Esophagus squamous epithelium (tissue), 5 donors: ENCODE results near the gene FUBP3. TPM values are rescaled to one million over a fixed set of nuclear protein-coding genes. Genes with fewer than 3 reads are reported as not detected.

ENCODE experiments used
- DNase-seq: peaks from one replicate; lab custom pipeline; 2025; lab: John Stamatoyannopoulos, UW
- H3K27ac ChIP-seq, 4 donors: fragments of 200-600 bp; sonication (generic); one replicate each; pipeline ENCODE4 v1.5.1; 2016 to 2019; ENCODE audit warnings: mild to moderate bottlenecking in 1 of 4
- H3K27me3 ChIP-seq, 4 donors: fragments of 200-600 bp; sonication (generic); 1 replicate in 3 of 4; 2 replicates in 1 of 4; pipeline versions ENCODE4 v1.5.1 to v1.6.0; 2017 to 2021; ENCODE audit warnings: antibody characterized with exemption in 1 of 4
- H3K36me3 ChIP-seq, 3 donors: fragments of 200-600 bp; sonication (generic); one replicate each; pipeline ENCODE4 v1.5.1; 2016 to 2019
- H3K4me1 ChIP-seq, 3 donors: fragments of 200-600 bp; sonication (generic); one replicate each; pipeline ENCODE4 v1.5.1; 2017 to 2019
- H3K4me3 ChIP-seq, 4 donors: fragments of 200-600 bp; sonication (generic); 1 replicate in 3 of 4; 2 replicates in 1 of 4; pipeline ENCODE4 v1.5.1; 2016 to 2019; ENCODE audit warnings: mild to moderate bottlenecking in 2 of 4, moderate library complexity in 1 of 4
- H3K9me3 ChIP-seq, 3 donors: fragments of 200-600 bp; sonication (generic); one replicate each; pipeline ENCODE4 v1.5.1; 2016 to 2019
- CTCF ChIP-seq, 6 experiments: fragments of 450-650 bp in 4 of 6; fragments of 200-600 bp in 2 of 6; sonication (generic) in 2 of 6; IDR thresholded peaks; one replicate each; pipeline ENCODE4 v1.5.1; 2016 to 2019; ENCODE audit warnings: antibody characterized with exemption in 6 of 6, mild to moderate bottlenecking in 4 of 6, moderate library complexity in 4 of 6
- POLR2A ChIP-seq, 4 donors: fragments of 450-650 bp; IDR thresholded peaks; one replicate each; pipeline ENCODE4 v1.6.1; 2017; ENCODE audit warnings: antibody characterized with exemption in 4 of 4, mild to moderate bottlenecking in 4 of 4, moderate library complexity in 3 of 4
- WGBS, 2 donors: methylation state at CpG; one replicate each; pipeline ENCODE4 v1.1.5; 2018; 5-methylcytosine and 5-hydroxymethylcytosine counted together
- intact Hi-C: fragments of 100-400 bp; cut with DNase I; formaldehyde crosslinking; loops from one replicate; pipeline ENCODE4 v1.15.0; 2022
- total RNA-seq, 4 donors: library from RNA; depleted of rRNA; stranded (reverse); fragments of >200 nt; gene quantifications; one replicate each; pipeline ENCODE4 v1.1.0, GENCODE V29; 2016
- donor health status: DM: yes; HTN: yes; CAD: no.

The FUBP3 gene
- total RNA-seq, 4 donors from 2014 or later = 28.2 to 39.0 (median 33.9) TPM

GRCh38 chr9:130669965-130670364, 90.6 kb downstream of the FUBP3 start:
- WGBS, 2 donors = 81 to 89% methylated on average over 2 of the region's 4 CpGs
- Histone ChIP-seq H3K27ac (no peak overlapping the region), H3K4me1 (peaks cover 12 to 20% (median 16%) of the 10 kb centered on the region in 3 donors), H3K9me3 (no peaks in the 10 kb centered on the region), H3K27me3 (peaks cover 16 to 46% (median 24%) of the 10 kb centered on the region in 4 donors), H3K4me3 (no peak overlapping the region), H3K36me3 (no peaks in the 10 kb centered on the region)
- intact Hi-C loops = no loop called here
- DNase-seq = no peak
- TF ChIP-seq POLR2A (IDR thresholded peaks at IDR 0.05) (no peak), CTCF (IDR thresholded peaks at IDR 0.05) (no peak)

GRCh38 chr9:130670644-130671043, 91.3 kb downstream of the FUBP3 start:
- no peak overlapping the region for H3K4me3 ChIP-seq
- peaks cover 7 to 13% (median 9%) of the 10 kb centered on the region in 3 donors for H3K4me1 ChIP-seq
- intact Hi-C loops = no loop called here
- no peaks in the 10 kb centered on the region for H3K36me3 ChIP-seq
- H3K27ac ChIP-seq = no peak overlapping the region
- no peaks in the 10 kb centered on the region for H3K9me3 ChIP-seq
- WGBS, 2 donors = 65 to 79% methylated on average over 6 of the region's 6 CpGs
- peaks cover 12 to 40% (median 18%) of the 10 kb centered on the region in 4 donors for H3K27me3 ChIP-seq
- no peak for DNase-seq
- TF ChIP-seq CTCF (IDR thresholded peaks at IDR 0.05) = no peak
- TF ChIP-seq POLR2A (IDR thresholded peaks at IDR 0.05) = no peak

- DNase-seq = no peak
- no peak overlapping the region for H3K4me3 ChIP-seq
Measured at GRCh38 chr9:130672466-130672865, 93.1 kb downstream of the FUBP3 start.

GRCh38 chr9:130672933-130673615, 93.7 kb downstream of the FUBP3 start:
- Histone ChIP-seq H3K4me1 (no peaks in the 10 kb centered on the region), H3K36me3 (no peaks in the 10 kb centered on the region), H3K27ac (no peak overlapping the region), H3K4me3 (no peak overlapping the region), H3K27me3 (peaks cover 0 to 18% (median 0%) of the 10 kb centered on the region in 4 donors), H3K9me3 (no peaks in the 10 kb centered on the region)
- no peak for TF ChIP-seq CTCF (IDR thresholded peaks at IDR 0.05)
- no peak for TF ChIP-seq POLR2A (IDR thresholded peaks at IDR 0.05)
- WGBS, 2 donors = 77 to 86% methylated on average over 7 to 9 of the region's 12 CpGs
- DNase-seq = no peak
- intact Hi-C loops = no loop called here

More at GRCh38 chr9:130672466-130672865, 93.1 kb downstream of the FUBP3 start:
- intact Hi-C loops = no loop called here
- WGBS, 2 donors = 92 to 93% methylated on average over 2 to 6 of the region's 8 CpGs
- no peaks in the 10 kb centered on the region for H3K4me1 ChIP-seq
- peaks cover 0 to 21% (median 2%) of the 10 kb centered on the region in 4 donors for H3K27me3 ChIP-seq
- TF ChIP-seq CTCF (IDR thresholded peaks at IDR 0.05) (no peak), POLR2A (IDR thresholded peaks at IDR 0.05) (no peak)
- no peaks in the 10 kb centered on the region for H3K36me3 ChIP-seq
- no peaks in the 10 kb centered on the region for H3K9me3 ChIP-seq
- H3K27ac ChIP-seq = no peak overlapping the region

- no peak for DNase-seq
- 50% methylated on average over 6 to 10 of the region's 13 CpGs for WGBS, 2 donors
- H3K9me3 ChIP-seq = no peaks in the 10 kb centered on the region
- intact Hi-C loops = no loop called here
- H3K4me1 ChIP-seq = no peaks in the 10 kb centered on the region
- no peaks in the 10 kb centered on the region for H3K36me3 ChIP-seq
- H3K4me3 ChIP-seq = no peak overlapping the region
- peaks cover 0 to 23% (median 0%) of the 10 kb centered on the region in 4 donors for H3K27me3 ChIP-seq
- TF ChIP-seq POLR2A (IDR thresholded peaks at IDR 0.05) (no peak), CTCF (IDR thresholded peaks at IDR 0.05) (no peak)
- no peak overlapping the region for H3K27ac ChIP-seq
Measured at GRCh38 chr9:130675396-130675795, 96.0 kb downstream of the FUBP3 start.
